ENCODE measurements around the gene GAREM1. TPM values are rescaled to one million over a fixed set of nuclear protein-coding genes. Genes with fewer than 3 reads are reported as not detected.

Gene GAREM1
- total and polyA plus RNA-seq, 2 of the 8 experiments (the other 6 are each of a cell fraction or from before 2014, with no cell fraction given) = 3.6 to 9.2 TPM

GRCh38 chr18:32289483-32290075, 181.1 kb downstream of the GAREM1 start (continued):
- TF ChIP-seq CHD7 (IDR thresholded peaks at IDR 0.05; ENCODE audit: insufficient replicate concordance, low read length) = no peak

Measured in H1 (cell line).